Measurements from ENCODE around the gene KCNIP1. TPM values are rescaled to one million over a fixed set of nuclear protein-coding genes. Genes with fewer than 3 reads are reported as not detected.
A peak's percentile ranks its signal among the peaks of the same experiment; 100 is the strongest.

Gene KCNIP1
- total and polyA plus RNA-seq, 11 donors, result 0.52 to 1.3 (median 1.2) TPM; not detected in 8

GRCh38 chr5:170781946-170782345 lies 278.1 kb downstream of the KCNIP1 start:
- TF ChIP-seq POLR2A (IDR thresholded peaks at IDR 0.05), result no peak
- TF ChIP-seq CTCF (IDR thresholded peaks at IDR 0.05), result no peak
- Histone ChIP-seq H3K27ac (peak overlapping the region in 6 of 12 donors; percentile 32 to 74 (median 57)), H3K4me1 (peaks cover 0 to 30% (median 11%) of the 10 kb centered on the region in 12 donors), H3K36me3 (no peaks in the 10 kb centered on the region), H3K9me3 (no peaks in the 10 kb centered on the region), H3K27me3 (no peaks in the 10 kb centered on the region), H3K4me3 (no peak overlapping the region)
- WGBS, 4 donors, result 86 to 100% (median 95%) methylated on average over 1 of the region's 1 CpG
- ATAC-seq (no peak), DNase-seq (no peak)
- intact Hi-C loops (cut with DNase I), result no loop called here

GRCh38 chr5:170782438-170782837 lies 278.6 kb downstream of the KCNIP1 start:
- H3K4me1 ChIP-seq, result peaks cover 0 to 30% (median 11%) of the 10 kb centered on the region in 12 donors
- DNase-seq (peak in 2 of 5 donors; percentile 30 to 44), ATAC-seq (peak in 2 of 4 donors; percentile 26 to 39)
- intact Hi-C loops (cut with DNase I), result no loop called here
- WGBS, 4 donors, result 55 to 76% (median 61%) methylated on average over 6 of the region's 6 CpGs
- no peaks in the 10 kb centered on the region for H3K27me3 ChIP-seq
- no peak for TF ChIP-seq POLR2A (IDR thresholded peaks at IDR 0.05)
- TF ChIP-seq CTCF (IDR thresholded peaks at IDR 0.05), result no peak
- H3K9me3 ChIP-seq, result no peaks in the 10 kb centered on the region
- H3K36me3 ChIP-seq, result no peaks in the 10 kb centered on the region
- H3K4me3 ChIP-seq, result no peak overlapping the region
- H3K27ac ChIP-seq, result peak overlapping the region in 9 of 12 donors; percentile 13 to 74 (median 56)

GRCh38 chr5:170783498-170784247 lies 279.9 kb downstream of the KCNIP1 start, which contains the start of gene GABRP:
GABRP (plus strand) TSS chr5:170783725; CDS start chr5:170788616, 4,891 bp downstream.
- H3K4me3 ChIP-seq, result no peak within 1 kb of the TSS
- DNase-seq (no peak), ATAC-seq (peak in 3 of 4 donors; percentile 25 to 56 (median 41))
- H3K36me3 ChIP-seq, result no peaks in the 10 kb centered on the region
- H3K27ac ChIP-seq, result peak within 1 kb of the TSS in 10 of 12 donors; percentile 5 to 74 (median 56)
- H3K27me3 ChIP-seq, result no peaks in the 10 kb centered on the region
- no peak for TF ChIP-seq POLR2A (IDR thresholded peaks at IDR 0.05)
- TF ChIP-seq CTCF (IDR thresholded peaks at IDR 0.05), result no peak
- intact Hi-C loops (cut with DNase I), result no loop called here
- peaks cover 0 to 35% (median 12%) of the 10 kb centered on the region in 12 donors for H3K4me1 ChIP-seq
- WGBS, 4 donors, result 69 to 75% (median 72%) methylated on average over 11 to 14 of the region's 14 CpGs
- H3K9me3 ChIP-seq, result no peaks in the 10 kb centered on the region

GRCh38 chr5:170785416-170785815 lies 281.6 kb downstream of the KCNIP1 start:
- DNase-seq, result no peak
- no peak for TF ChIP-seq CTCF (IDR thresholded peaks at IDR 0.05)
- no peak for TF ChIP-seq POLR2A (IDR thresholded peaks at IDR 0.05)
- intact Hi-C loops (cut with DNase I), result no loop called here
- Histone ChIP-seq H3K4me1 (peaks cover 0 to 50% (median 17%) of the 10 kb centered on the region in 12 donors), H3K4me3 (no peak overlapping the region), H3K36me3 (no peaks in the 10 kb centered on the region), H3K27me3 (no peaks in the 10 kb centered on the region), H3K27ac (no peak overlapping the region), H3K9me3 (no peaks in the 10 kb centered on the region)
- ATAC-seq, result no peak
- WGBS, 4 donors, result 76 to 87% (median 82%) methylated on average over 3 of the region's 3 CpGs

All from heart left ventricle (tissue), 16 donors.